Mucosa of gallbladder (tissue), 1 donor: ENCODE measurements around the gene KLF16. TPM values are rescaled to one million over a fixed set of nuclear protein-coding genes. Genes with fewer than 3 reads are reported as not detected.
"Not testable (repeated sequence)": the region's sequence is repeated elsewhere in the genome, so short reads cannot be mapped to it uniquely, and the experiment has no call there.

Source experiments
- DNase-seq: peaks from one replicate; pipeline ENCODE4 v3.0.0-alpha.2; 2020; ENCODE audit warnings: low spot score
- total RNA-seq: library from RNA; stranded (reverse); gene quantifications from one replicate; pipeline ENCODE4 v1.2.1, GENCODE V29; 2021
- donor health status: DM: no; HTN: no; CAD: no.

Gene KLF16
- total RNA-seq, 1 donor from 2014 or later, result 23.2 TPM

DNA sequence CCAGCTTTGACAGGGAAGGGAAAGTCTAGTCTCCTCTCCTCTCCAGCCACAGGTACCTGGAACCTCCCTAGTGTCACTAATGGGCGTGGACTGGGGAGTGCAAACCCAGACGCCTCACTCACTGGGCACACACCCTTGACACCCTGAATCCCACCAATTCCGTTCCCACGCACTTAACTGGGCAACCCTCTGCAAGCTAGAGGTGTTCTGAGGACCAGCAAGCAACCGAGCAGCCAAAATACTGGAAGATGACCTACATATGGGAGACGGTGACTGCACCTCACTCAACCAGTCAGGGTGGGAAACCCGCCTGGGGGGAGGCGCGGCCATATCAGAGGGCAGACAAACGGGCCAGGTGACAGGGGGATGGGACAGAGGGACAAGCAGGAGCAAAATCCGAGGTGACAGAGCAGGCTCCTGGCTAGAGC is 20.9 kb upstream of the KLF16 start:
- DNase-seq, result no peak

DNA sequence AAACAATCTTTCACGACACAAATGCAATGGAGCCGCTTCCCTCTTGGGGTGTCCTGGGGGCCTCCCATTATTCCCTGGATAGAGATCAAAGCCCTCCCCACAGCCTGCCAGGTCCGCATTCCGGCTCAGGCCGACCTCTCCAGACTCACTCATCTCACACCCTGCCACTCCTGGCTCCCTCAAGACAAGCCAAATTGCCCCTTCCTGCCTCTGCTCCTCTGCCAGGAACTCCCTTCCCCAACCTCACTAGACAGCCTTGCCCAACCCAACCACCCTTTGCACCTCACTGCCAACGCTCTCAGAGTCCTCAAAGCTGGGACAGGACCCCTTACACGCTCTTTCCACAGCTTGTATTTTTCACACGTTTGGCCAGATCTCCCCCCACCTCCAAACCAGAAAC is 20.4 kb upstream of the KLF16 start:
- DNase-seq, result no peak

DNA sequence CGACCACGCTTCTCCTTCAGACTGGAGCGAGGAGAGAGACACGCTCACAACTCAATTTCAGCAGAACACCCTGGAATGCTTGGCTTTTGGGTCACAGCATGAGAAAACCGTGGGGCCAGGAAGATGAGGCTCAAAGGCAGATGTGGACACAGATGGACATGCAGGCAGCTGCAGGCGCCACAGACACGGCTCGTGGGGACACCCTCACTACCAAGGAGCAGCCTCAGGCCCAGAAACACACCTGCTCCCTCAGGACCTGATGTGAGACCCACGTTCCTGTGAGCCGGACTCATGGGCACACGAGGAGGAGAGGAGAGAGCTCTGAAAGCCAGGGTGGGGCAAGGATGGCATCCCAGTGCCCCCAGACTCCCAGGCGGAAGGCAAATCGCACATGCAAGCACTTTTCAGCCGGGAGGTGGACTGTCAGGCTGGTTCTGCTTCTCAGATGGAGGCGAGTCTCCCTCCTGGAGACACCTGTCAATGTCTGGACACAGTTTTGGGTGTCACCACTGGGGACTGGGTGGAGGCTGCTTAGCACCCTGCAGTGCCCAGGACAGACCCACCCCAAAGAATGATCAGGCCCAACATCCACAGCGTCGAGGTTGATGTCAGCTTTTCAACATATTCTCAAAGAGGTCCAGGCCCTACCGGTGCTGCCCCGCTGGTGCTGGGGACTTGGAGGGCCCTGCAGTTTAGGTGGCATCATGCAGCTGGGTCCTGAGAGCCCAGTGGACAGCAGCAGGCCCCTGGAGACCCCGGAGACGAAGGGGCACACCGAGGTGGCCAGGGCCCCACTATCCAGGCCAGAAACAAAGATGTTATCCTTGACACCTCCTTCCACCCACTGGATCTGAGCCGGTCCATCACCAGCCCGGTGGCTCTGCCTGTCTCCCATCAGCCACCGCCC is 19.7 kb upstream of the KLF16 start:
- no peak for DNase-seq

DNA sequence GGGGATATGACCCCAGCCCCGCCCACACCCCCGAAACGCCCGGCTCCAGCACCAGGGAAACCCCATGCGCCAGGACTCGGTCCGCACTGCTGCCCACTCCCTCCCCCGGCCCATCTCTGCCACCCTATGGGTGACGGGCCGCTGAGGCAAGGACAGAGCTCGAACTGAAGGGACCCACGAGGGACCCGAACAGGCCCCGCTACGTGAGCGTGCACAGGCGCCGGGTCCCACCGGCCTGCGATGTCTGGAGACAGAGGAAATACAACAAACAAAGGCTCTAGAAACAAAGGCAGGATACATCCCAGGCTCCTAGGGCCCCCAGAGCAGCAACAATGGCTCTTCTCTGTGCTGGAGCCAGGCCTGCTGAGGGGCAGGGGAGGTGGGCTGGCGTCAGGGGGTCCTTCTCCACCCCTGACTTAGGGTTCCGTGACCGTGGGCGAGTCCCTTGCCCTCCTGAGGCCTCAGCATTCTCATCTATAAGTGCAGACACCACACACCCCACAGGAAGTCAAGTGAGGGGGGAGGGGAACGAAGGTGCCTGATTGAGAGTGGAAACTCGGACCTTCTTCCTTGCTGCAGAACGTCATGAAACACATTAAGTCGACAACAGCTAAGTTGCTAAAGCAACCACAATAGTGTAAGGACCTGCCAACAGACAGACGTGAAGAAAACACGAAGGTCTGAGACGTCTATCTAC is 18.9 kb upstream of the KLF16 start:
- DNase-seq, result no peak

DNA sequence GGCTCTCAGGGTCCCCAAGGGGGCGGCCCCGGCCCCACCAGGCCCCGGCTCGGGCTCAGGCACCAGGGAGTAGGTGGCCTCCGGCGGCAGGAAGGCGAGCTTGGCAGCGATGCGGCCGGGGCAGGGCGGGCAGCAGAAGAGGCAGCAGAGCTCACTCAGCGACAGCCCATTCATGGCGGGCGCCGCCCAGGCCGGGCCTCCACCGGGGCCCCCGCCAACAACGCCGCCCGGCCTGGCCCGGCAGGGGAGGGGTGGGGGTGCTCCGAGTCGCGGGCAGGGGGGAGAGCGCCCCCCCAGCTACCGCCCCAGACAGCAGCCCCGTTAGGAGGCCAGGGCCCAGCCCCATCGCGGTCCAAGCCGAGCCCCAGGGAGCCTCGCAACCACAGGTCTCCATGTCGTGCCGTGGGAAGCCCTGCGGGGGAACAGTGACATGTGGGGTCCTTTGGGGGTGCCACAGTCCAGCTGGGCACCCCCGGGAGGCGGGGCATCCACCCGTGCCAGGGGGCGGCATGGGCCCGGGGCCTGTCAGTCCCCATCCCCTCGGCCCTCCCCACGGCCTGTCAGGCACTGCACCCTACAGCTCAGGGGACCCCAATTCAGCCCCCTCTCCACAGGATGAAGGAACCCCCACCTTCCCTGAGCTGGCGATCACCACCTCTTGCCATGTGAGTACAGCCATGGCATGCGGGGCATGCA is 18.2 kb upstream of the KLF16 start:
- DNase-seq, result not testable (repeated sequence)

DNA sequence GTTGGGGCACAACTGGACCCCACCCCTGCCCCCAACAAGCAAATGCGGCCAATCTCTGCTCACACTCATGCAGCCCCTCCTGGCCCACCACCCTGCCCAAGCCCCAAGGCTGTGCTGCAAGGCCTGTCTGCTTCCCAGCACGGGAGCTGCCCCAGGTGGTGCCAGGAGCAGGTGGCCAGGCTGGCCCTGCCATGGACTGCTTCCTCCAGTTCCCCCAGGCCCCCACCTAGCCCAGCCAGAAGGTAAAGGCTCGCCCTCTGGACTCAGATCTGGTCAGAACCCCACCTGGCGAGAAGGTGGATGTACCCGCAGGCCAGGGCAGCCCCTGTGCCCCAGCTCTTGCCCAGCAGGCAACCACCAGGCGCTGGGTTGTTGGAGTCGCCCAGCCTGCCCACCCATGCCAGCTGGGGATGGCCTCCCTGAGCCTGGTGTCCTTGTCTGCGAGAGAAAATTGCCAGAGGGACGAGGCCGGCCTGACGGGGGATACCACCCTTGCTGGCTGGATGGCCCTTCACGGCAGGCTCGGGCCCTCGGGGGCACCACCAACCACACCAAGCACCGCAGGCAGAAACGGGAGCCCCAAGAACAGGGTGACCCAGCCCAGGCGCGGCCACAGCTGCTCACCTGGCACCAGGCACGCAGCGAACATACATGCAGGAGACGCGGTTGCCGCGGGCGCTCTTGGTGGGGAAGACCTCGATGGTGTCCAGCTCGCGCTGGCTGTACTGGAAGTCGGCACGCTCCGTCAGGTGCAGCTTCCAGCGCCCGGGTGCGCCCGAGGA is 17.4 kb upstream of the KLF16 start:
- DNase-seq, result no peak

DNA sequence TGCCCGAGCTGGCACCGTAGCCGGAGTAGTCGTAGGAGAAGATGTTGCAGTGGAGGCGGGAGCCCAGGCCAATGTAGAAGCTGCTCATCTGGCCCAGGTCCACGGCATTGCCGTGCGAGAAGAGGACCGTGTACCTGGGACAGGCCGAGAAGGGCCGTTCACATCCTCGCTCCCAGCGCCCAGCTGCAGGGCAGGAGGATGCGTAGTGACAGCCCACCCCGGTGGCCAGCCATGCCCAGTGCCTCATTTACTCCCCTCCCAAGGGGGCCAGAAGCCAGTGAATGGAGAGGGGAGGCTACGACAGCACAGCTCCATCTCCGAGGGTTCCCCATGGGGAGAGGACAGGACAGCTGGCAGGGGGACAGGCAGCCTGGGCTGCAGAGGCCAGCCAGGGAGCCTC is 16.6 kb upstream of the KLF16 start:
- DNase-seq, result not testable (repeated sequence)

DNA sequence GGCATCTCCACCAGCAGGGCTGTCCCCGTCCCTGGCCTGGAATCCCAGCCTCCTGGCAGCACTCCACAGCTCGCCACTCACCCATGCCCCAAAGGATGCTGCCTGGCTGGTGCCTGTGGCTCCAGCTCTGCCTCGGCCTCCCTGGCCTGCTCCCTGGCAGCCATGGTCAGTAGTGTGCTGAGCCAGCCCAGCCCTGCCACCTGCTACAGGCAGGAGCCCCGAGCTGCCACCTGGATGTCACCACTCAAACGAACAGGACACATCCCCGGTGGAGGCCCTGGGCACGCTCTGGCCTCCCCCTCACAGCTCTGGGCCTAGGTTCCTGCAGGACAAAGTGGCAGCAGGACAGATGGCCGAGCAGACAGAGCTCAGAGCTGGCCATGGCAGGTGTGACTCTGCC is 15.2 kb upstream of the KLF16 start:
- not testable (repeated sequence) for DNase-seq

DNA sequence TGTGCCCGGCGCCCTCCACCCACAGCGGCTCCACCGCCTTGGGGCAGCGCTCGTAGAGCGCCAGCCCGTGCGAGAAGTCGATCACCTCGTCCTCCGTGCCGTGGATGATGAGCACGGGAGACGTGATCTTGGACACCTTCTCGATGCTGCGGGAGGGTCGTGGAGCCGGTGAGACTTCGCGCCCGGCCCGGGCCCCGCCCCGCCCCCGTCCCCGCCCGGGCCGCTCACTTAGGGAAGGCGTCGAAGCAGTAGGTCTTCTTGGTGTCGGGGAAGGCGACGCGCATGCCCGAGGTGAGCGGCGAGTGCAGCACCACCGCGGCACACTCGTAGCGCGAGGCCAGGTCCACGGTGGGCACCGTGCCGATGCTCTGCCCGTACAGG is 13.9 kb upstream of the KLF16 start:
- not testable (repeated sequence) for DNase-seq

DNA sequence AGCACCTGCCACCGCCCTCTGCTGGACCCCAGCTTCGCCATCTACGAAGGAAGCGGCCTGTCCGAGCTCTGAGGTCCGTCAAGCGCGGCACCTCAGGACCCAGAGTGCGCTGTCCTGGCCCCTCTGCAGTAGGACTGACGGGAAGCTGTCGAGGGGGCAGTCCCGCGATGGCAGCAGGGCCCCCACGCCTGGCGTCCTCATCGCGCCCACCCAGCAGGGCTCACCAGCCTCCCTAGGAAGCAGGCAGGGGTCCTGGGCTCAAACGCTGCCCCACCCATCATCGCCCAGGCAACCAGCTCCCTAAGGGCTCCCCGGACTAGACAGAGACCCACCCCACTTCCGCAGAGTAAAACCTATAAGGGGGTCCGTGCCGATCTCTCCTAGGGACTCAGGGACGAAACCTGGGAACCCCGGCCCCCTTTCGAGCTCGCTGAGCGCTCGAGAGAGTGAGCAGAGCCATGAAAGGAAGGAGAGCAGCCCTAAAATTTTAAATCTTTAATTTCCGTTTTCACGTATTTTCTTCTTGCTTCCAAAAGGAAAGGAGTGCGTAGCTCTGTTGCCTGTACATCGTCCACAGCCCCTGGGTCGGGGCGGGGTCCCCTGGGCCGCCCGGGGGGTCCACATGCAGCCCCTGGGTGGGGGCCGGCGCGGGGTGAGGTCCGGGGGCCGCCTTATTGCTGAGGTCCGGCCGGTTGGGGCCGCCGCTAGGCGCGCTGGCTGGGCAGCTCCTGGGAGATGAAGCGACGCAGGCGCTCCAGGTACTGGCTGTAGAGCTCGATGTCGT is 13.3 kb upstream of the KLF16 start:
- not testable (repeated sequence) for DNase-seq

DNA sequence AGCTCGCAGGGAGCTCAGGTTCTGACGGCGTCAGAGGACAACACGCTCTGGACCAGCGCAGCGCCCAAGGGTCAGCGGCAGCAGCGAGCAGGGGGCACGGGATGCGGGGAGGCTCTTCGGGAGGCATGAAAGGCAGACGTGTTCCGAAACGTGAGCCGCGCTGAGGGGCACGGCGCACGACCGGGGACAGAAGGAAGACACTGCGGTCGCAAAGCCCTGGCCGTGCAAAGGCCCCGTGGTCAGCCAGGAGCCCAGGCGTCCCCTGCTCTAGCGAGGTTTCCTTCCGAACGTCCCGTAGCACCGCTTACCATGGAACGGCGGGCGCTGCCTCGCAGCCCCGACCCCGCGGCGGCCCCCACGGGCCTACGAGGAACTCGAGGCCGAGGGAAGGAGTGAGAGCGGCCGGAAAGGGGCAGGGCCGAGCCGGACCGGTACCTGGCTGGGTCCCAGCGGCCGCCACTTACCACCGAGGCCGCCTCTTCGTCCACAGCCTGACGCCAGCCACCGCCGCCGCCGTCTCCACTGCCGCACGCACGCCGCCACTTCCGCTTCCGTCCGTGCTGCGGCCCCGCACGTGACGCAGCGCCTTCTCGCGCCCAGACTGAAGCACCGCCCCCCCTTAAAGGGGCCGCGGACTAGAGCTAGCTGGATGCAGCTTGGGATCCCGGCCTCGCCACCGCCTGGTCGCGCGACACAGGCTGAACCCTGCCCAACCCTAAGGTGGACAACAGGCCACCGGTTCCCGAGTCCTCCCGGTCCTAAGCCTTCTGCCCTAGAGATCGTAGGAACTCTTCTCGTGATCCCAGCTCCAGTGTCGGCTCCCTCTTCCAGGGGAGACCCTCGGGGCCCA is 12.5 kb upstream of the KLF16 start:
- peak; percentile 93 for DNase-seq

DNA sequence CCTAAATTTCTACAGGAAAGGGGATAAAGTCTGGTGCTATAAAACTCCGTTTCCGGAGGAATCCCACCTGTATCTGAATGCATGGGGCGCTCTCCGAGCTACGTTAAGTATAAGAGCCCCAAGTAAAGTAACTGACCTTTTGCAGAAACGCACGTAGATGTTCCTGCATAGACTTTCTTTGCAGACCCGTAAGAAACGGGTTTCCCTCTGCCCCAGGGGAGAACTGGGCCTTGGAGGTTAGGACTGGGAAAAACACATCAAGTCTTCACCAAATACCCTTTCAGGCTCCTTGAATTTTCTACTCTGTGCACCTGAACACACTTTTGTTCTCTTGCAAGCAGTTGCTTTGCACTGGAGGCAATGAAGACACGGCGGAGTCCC is 11.9 kb upstream of the KLF16 start:
- DNase-seq, result not testable (repeated sequence)

DNA sequence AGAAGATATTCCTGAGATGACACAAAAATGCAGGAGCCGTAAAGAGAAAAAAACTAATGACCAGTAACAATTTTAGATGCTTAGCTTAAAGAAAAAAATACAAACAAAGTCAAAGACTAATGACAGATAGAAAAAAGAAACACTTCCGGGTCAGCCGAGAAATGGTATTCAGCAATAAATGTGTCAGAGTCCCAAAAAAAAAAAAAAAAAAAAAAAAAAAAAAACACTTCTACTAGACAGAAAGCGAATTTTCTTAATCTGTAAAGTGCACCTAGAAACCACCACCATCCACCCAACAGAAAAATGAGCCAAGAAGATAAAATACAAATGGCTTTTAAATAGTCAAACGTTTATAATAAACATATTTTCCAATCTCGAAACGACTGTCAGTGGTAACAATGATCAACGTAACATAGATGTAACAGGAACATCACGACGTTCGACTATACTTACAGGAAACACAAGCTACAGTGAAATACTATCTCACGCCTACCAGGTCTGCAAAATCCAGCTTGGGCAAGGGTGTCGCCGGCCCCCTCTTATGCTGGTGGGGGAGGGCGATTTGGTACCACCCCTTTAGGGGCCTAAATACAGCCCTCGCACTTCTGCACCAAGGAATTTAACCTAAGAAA is 11.3 kb upstream of the KLF16 start:
- no peak for DNase-seq

DNA sequence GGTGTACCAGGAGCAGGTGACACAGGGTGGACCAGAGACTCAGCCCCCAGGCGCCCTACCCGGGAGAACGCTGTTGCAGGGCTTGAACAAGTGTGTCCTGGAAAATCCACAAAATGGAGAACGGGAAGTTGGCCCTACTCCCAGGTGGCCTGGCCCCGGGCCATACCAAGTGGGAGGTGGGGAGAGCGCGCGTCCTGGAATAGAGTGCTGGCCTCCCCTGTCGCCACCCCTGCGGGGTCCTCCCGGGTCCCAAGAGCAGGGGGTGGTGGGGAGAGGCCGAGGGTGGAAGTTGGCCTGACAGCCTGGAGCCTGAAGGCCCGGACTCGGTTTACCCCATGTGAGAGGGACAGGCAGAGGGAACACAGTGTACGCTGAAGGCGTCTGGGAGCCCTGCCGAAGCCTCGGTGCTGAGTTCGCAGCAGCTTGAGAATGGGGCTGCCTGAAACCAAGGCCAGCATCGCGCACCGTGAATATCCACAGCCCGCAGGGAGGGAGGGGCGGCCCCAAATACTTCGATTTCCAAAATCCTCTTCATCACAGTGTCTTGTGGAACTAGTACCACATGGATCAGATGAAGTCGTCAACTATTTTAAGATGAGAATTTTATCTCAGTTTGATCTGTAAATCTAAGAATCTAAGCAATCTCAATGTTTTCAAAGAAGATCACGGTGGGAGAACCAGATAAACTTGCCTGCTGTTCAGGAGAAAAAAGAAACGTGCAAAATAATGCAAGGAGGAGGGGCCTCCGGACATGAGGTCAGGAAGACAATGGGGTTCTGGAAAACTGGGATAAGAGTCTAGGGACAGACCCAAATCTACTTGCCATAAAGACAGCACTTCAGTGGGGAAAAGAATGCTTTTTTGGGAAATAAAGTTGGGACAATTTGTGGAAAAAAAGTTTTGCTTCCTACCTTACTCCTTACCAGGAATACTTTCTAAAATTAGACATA is 10.4 kb upstream of the KLF16 start:
- no peak for DNase-seq

DNA sequence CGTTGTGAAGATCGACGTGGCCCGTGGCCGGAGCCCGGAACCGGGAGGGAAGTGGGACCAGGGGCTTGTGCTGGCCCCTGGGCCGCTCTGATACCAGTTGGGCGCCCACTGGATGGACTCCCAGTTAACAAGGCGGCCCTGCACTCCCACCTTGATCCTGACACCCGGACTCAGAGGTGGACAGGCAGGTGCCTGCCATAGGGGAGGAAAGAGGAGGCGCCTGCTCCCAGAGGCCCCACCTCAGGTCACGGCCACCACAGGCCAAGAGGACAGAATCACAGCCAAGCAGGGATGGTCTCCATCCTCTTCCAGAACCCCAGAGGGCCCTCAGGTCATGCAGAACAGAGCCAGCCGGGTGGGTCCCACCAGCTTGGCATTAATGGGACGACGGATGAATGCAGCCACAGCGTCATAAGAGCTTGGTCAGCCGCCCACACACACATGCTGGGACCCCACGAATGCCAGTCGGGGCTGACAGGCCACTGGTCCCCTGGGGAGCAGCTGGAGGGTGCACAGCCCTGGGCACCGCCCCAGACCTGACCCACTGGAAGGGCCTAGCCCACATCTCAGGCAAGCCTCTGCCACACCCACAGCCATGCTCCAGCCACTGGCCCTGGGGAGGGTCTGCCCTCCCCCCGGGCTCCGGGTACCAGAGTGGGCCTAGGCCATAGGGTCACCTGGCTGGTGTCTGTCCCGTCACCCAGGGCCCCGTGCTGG is 9.6 kb upstream of the KLF16 start:
- no peak for DNase-seq

DNA sequence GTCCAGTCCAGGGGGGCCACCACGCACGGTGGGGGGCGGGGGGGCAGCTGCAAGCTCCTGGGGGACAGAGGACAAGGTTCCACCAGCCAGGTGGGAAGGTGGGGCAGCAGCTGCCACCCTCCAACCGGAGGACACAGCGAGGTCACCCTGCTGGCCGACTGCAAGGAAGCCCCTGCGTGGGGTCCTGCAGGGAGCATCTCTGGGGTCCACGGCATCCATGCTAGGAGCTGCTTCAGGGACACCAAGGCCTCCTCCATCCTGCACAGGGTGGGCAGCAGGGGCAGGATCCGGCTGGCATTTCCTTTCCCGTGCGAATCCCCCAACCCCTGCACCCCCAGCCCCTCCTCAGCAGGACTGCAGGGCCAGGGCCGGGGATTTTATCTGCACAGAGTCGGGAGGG is 8.3 kb upstream of the KLF16 start:
- DNase-seq, result no peak

DNA sequence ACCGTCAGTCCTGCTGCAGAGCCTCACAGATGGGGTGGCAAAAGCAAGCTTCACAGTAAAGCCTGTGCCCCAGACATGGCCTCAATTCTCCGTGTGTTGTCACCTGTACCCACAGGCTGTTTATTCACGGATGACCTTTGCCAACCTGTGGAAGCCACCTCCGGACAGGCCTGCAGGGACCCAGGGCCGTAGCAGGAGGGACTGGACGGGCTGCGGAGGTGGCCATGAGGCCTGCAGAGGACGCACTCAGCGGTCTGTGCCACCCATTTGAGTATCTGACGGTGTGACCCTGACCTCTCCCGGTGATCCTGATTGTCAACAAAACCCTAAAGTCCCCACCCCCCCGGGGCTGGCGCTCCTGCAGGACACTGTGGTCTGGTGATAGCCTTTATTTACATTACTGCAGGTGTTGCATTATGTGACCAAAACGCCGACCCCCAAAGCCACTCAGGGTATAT is 7.8 kb upstream of the KLF16 start:
- DNase-seq, result no peak

DNA sequence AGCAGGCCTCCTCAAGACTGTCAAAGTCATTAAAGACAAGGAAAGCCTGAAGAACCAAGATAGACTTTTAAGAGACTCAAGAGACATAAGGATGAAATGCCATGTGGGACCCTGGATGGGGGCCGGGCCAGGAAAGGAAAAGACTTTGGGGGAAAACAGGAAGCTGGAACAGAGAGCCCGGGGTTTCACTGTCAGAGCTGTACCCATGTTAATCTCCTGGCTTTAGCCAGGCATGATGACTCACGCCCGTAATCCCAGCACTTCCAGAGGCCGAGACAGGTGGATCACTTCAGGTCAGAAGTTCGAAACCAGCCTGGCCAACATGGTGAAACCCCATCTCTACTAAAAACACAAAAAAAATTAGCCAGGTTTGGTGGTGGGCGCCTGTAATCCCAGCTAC is 5.6 kb upstream of the KLF16 start:
- no peak for DNase-seq
